Panc1 (cell line): Measurements from ENCODE around the gene KDM2A. TPM values are rescaled to one million over a fixed set of nuclear protein-coding genes. Genes with fewer than 3 reads are reported as not detected.

ENCODE experiments used
- ATAC-seq: fragments of 200-7000 bp; cut with Tn5 transposase; 2 replicates; pipeline ENCODE4 v1.9.1; 2020; ENCODE audit warnings: mild to moderate bottlenecking, moderate library complexity
- BruUV-seq: library from RNA; stranded (reverse); fragments of 400-500 nt; replicated peaks from 2 replicates; lab custom pipeline; 2021; lab: Mats Ljungman, UMichigan
- CTCF ChIA-PET: fragments of 300-600 bp; sonication (Branson Sonifier 250); formaldehyde crosslinking; loops from one replicate; lab custom pipeline; 2022; ENCODE audit warnings: antibody characterized with exemption; lab: Charles Lee
- POLR2A ChIA-PET: fragments of 300-600 bp; sonication (Branson Sonifier 250); formaldehyde crosslinking; loops from one replicate; lab custom pipeline; 2022; ENCODE audit warnings: antibody characterized with exemption; lab: Charles Lee
- DNase-seq: peaks from one replicate; pipeline ENCODE4 v3.0.0-alpha.2; 2010; ENCODE audit warnings: low read depth, low spot score
- H3K27ac ChIP-seq: 2 replicates; pipeline ENCODE4 v1.5.1; 2011; ENCODE audit warnings: mild to moderate bottlenecking, low read length, inconsistent platforms
- H3K27me3 ChIP-seq: fragments of 200-500 bp; sonication (Bioruptor generic); 2 replicates; pipeline ENCODE4 v1.6.0; 2014; ENCODE audit warnings: low read length, inconsistent platforms; ENCODE audit not compliant: control insufficient read depth, insufficient read depth
- H3K36me3 ChIP-seq: fragments of 200-500 bp; sonication (Bioruptor generic); 2 replicates; pipeline ENCODE4 v1.5.1; 2014; ENCODE audit warnings: inconsistent platforms, mild to moderate bottlenecking, low read length, moderate library complexity; ENCODE audit not compliant: control insufficient read depth, insufficient read depth
- H3K4me1 ChIP-seq: 2 replicates; pipeline ENCODE4 v1.5.1; 2011; ENCODE audit warnings: inconsistent platforms, mild to moderate bottlenecking, low read length, moderate library complexity; ENCODE audit not compliant: control insufficient read depth, insufficient read depth
- H3K4me3 ChIP-seq, 2 experiments: 2 replicates each; pipeline ENCODE4 v1.5.1; 2011 to 2012; ENCODE audit warnings: low read depth in 2 of 2, low read length in 2 of 2, mild to moderate bottlenecking in 2 of 2, inconsistent platforms in 1 of 2, moderate library complexity in 1 of 2
- H3K9me3 ChIP-seq: fragments of 200-500 bp; sonication (Bioruptor generic); 2 replicates; pipeline ENCODE4 v1.5.1; 2014; ENCODE audit warnings: low read depth, mild to moderate bottlenecking, inconsistent platforms, low read length, moderate library complexity; ENCODE audit not compliant: control insufficient read depth, insufficient read depth
- POLR2AphosphoS5 ChIP-seq: IDR thresholded peaks from 2 replicates; pipeline ENCODE4 v1.6.1; 2012; ENCODE audit warnings: mild to moderate bottlenecking, low read depth, low read length, moderate library complexity
- SIN3A ChIP-seq: IDR thresholded peaks from 2 replicates; pipeline ENCODE4 v1.6.1; 2012; ENCODE audit warnings: low read depth, mild to moderate bottlenecking, low read length, moderate library complexity, borderline replicate concordance; ENCODE audit not compliant: insufficient read depth
- TCF7L2 ChIP-seq: IDR thresholded peaks from 2 replicates; pipeline ENCODE4 v1.6.1; 2011; ENCODE audit warnings: mild to moderate bottlenecking, low read depth, low read length, inconsistent platforms
- in situ Hi-C: cut with HindIII; loops from 2 replicates; pipeline ENCODE4 v1.10.0; 2016; ENCODE audit warnings: low sequenced_read_pairs, low pct_unique_long_range_greater_than_20kb
- intact Hi-C: fragments of 100-400 bp; cut with micrococcal nuclease; formaldehyde crosslinking; loops from one replicate; pipeline ENCODE4 v1.10.0; 2022; ENCODE audit not compliant: unreplicated experiment
- total RNA-seq: library from RNA; stranded (reverse); gene quantifications from one replicate; pipeline ENCODE4 v1.2.1, GENCODE V29; 2021; ENCODE audit not compliant: unreplicated experiment
- TF ChIP-seq, protein P1 (sequence below): fragments of 450-650 bp; IDR thresholded peaks from 2 replicates; pipeline ENCODE4 v1.5.1; 2017; ENCODE audit warnings: mild to moderate bottlenecking
- TF ChIP-seq, protein P2 (sequence below), 2 experiments: IDR thresholded peaks; 2 replicates each; pipeline ENCODE4 v1.6.1; 2011 to 2012; ENCODE audit warnings: low read depth in 2 of 2, control low read depth in 1 of 2, low read length in 1 of 2, mild to moderate bottlenecking in 1 of 2, moderate library complexity in 1 of 2; ENCODE audit not compliant: insufficient read depth in 1 of 2

Gene KDM2A
- total RNA-seq, 1 experiment from 2014 or later: 112 TPM

GRCh38 chr11:67283481-67283963, 164.5 kb downstream of the KDM2A start:
- no TSS peak for BruUV-seq
- CTCF ChIA-PET: interaction anchor here (0.6 kb wide), 1 partner anchor 21 kb away, joined by 5 read pairs; no protein-coding TSS in a partner anchor
- H3K4me1 ChIP-seq: peaks cover 7% of the 10 kb centered on the region
- TF ChIP-seq, protein P1, sequence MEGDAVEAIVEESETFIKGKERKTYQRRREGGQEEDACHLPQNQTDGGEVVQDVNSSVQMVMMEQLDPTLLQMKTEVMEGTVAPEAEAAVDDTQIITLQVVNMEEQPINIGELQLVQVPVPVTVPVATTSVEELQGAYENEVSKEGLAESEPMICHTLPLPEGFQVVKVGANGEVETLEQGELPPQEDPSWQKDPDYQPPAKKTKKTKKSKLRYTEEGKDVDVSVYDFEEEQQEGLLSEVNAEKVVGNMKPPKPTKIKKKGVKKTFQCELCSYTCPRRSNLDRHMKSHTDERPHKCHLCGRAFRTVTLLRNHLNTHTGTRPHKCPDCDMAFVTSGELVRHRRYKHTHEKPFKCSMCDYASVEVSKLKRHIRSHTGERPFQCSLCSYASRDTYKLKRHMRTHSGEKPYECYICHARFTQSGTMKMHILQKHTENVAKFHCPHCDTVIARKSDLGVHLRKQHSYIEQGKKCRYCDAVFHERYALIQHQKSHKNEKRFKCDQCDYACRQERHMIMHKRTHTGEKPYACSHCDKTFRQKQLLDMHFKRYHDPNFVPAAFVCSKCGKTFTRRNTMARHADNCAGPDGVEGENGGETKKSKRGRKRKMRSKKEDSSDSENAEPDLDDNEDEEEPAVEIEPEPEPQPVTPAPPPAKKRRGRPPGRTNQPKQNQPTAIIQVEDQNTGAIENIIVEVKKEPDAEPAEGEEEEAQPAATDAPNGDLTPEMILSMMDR: no peak
- TF ChIP-seq TCF7L2 (no peak), SIN3A (no peak), POLR2AphosphoS5 (no peak)
- TF ChIP-seq, protein P2, sequence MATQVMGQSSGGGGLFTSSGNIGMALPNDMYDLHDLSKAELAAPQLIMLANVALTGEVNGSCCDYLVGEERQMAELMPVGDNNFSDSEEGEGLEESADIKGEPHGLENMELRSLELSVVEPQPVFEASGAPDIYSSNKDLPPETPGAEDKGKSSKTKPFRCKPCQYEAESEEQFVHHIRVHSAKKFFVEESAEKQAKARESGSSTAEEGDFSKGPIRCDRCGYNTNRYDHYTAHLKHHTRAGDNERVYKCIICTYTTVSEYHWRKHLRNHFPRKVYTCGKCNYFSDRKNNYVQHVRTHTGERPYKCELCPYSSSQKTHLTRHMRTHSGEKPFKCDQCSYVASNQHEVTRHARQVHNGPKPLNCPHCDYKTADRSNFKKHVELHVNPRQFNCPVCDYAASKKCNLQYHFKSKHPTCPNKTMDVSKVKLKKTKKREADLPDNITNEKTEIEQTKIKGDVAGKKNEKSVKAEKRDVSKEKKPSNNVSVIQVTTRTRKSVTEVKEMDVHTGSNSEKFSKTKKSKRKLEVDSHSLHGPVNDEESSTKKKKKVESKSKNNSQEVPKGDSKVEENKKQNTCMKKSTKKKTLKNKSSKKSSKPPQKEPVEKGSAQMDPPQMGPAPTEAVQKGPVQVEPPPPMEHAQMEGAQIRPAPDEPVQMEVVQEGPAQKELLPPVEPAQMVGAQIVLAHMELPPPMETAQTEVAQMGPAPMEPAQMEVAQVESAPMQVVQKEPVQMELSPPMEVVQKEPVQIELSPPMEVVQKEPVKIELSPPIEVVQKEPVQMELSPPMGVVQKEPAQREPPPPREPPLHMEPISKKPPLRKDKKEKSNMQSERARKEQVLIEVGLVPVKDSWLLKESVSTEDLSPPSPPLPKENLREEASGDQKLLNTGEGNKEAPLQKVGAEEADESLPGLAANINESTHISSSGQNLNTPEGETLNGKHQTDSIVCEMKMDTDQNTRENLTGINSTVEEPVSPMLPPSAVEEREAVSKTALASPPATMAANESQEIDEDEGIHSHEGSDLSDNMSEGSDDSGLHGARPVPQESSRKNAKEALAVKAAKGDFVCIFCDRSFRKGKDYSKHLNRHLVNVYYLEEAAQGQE (IDR thresholded peaks at IDR 0.05; ENCODE audit: insufficient read depth in 1 of 2, low read depth in 2 of 2, low read length in 1 of 2): no peak
- H3K27me3 ChIP-seq: no peaks in the 10 kb centered on the region
- no peak overlapping the region for H3K27ac ChIP-seq
- H3K36me3 ChIP-seq: peaks cover 7% of the 10 kb centered on the region; the same call in 1 of the 2 replicates
- ATAC-seq: no peak
- no peak overlapping the region for H3K4me3 ChIP-seq
- H3K9me3 ChIP-seq: no peaks in the 10 kb centered on the region
- in situ Hi-C loops: no loop called here
- intact Hi-C loops: no loop called here
- DNase-seq: no peak
- POLR2A ChIA-PET: no interaction called here

- ChIA-PET CTCF (no interaction called here), POLR2A (no interaction called here)
- Histone ChIP-seq H3K9me3 (no peaks in the 10 kb centered on the region), H3K27ac (no peak overlapping the region), H3K4me3 (no peak overlapping the region), H3K4me1 (peaks cover 9% of the 10 kb centered on the region), H3K27me3 (no peaks in the 10 kb centered on the region), H3K36me3 (peaks cover 3% of the 10 kb centered on the region; the same call in 1 of the 2 replicates)
- TF ChIP-seq TCF7L2 (no peak), SIN3A (no peak), POLR2AphosphoS5 (no peak)
- TF ChIP-seq, protein P2 (IDR thresholded peaks at IDR 0.05; ENCODE audit: insufficient read depth in 1 of 2, low read depth in 2 of 2, low read length in 1 of 2): no peak
- TF ChIP-seq, protein P1: no peak
- in situ Hi-C loops: no loop called here
- BruUV-seq: no TSS peak
- intact Hi-C loops: no loop called here
- ATAC-seq (no peak), DNase-seq (no peak)
Measured at GRCh38 chr11:67284811-67285540, 165.9 kb downstream of the KDM2A start.
